ENCODE results near the gene NEDD9. TPM values are rescaled to one million over a fixed set of nuclear protein-coding genes. Genes with fewer than 3 reads are reported as not detected.

Gene NEDD9
- total and polyA plus RNA-seq, 2 of the 13 experiments (the other 11 are each of a cell fraction or from before 2014, with no cell fraction given), result 27.1 to 389 TPM

GRCh38 chr6:11276228-11276627 lies 43.8 kb upstream of the NEDD9 start (continued):
- no peak for TF ChIP-seq ZMYM4 (CRISPR knock-in tag; IDR thresholded peaks at IDR 0.05)
- no peak for TF ChIP-seq ZNF772 (CRISPR knock-in tag; IDR thresholded peaks at IDR 0.05)
- no peak for TF ChIP-seq ZBED4 (CRISPR knock-in tag; IDR thresholded peaks at IDR 0.05; ENCODE audit: borderline replicate concordance)
- TF ChIP-seq MIXL1 (CRISPR knock-in tag; IDR thresholded peaks at IDR 0.05), result no peak
- no peak for TF ChIP-seq SRY (CRISPR knock-in tag; IDR thresholded peaks at IDR 0.05)
- no peak for TF ChIP-seq XRCC5 (optimal IDR thresholded peaks at IDR 0.05; ENCODE audit: low read length)

DNA sequence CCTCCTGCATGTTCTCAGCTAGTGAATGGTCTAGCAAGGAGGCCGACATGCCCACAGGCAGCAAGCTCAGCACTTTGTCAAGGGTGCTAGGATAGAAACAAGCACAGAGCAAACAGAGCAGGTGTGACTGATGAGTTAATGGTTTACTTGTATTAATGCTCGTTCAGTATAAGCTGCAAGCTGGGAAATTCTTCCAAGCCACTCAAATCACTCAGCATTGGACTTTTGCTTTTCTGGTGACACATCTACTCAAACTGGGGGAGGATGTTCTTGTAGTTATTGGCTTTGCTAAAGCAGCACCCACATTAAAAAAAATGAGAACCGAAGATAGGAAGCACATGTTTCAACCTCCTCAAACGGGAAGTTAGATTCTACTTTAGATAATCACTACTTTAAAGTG lies 43.1 kb upstream of the NEDD9 start:
- ATAC-seq (peak; percentile 97), FAIRE-seq (peak; percentile 96)
- in situ Hi-C loops (cut with HindIII; ENCODE audit: extremely low pct_ligation_motif_present, low pct_unique_long_range_greater_than_20kb), result no loop called here
- TF ChIP-seq MEIS2 (CRISPR knock-in tag; IDR thresholded peaks at IDR 0.05) (peak; percentile 68; the same call in 1 of the 2 replicates), NR2F2 (IDR thresholded peaks at IDR 0.05; ENCODE audit: borderline replicate concordance, low read depth) (no peak), ZNF597 (CRISPR knock-in tag; IDR thresholded peaks at IDR 0.05) (no peak), SOX6 (IDR thresholded peaks at IDR 0.05) (no peak), SOX6 (CRISPR knock-in tag; IDR thresholded peaks at IDR 0.05) (peak; percentile 83), SMAD3 (CRISPR knock-in tag; IDR thresholded peaks at IDR 0.05) (peak; percentile 85), NFIC (IDR thresholded peaks at IDR 0.05; ENCODE audit: low read length) (no peak; the same call in 1 of the 2 replicates), ZMYM3 (CRISPR knock-in tag; IDR thresholded peaks at IDR 0.05) (no peak), ADNP (CRISPR knock-in tag; IDR thresholded peaks at IDR 0.05) (no peak), CHD4 (IDR thresholded peaks at IDR 0.05; ENCODE audit: borderline replicate concordance, low read length) (no peak), FOXK2 (IDR thresholded peaks at IDR 0.05) (peak; percentile 67; the same call in 1 of the 2 replicates), RAD51 (IDR thresholded peaks at IDR 0.05; ENCODE audit: borderline replicate concordance) (no peak), ATM (IDR thresholded peaks at IDR 0.05; ENCODE audit: borderline replicate concordance) (no peak), SP1 (IDR thresholded peaks at IDR 0.05) (no peak), SP1 (CRISPR knock-in tag; IDR thresholded peaks at IDR 0.05) (no peak), PRMT3 (CRISPR knock-in tag; IDR thresholded peaks at IDR 0.05; ENCODE audit: borderline replicate concordance, low read depth) (no peak), PHF20 (CRISPR knock-in tag; IDR thresholded peaks at IDR 0.05) (no peak)

More for the DNA sequence above, 43.1 kb upstream of the NEDD9 start:
- DNase-seq (ENCODE audit: low spot score), result peak; percentile 91
- ChIA-PET POLR2A (interaction anchor here (0.7 to 3.5 kb wide), 11 partner anchors 13 to 123 kb away, joined by 3 to 17 read pairs (median 4); partner anchors contain the start of gene NEDD9), CTCF (ENCODE audit: low intra/inter-chr PET ratio, low total read pairs) (no interaction called here)
- under 1% methylated on average over 4 of the region's 4 CpGs for WGBS (ENCODE audit: low lambda C conversion rate)
- intact Hi-C loops (cut with micrococcal nuclease; ENCODE audit: unreplicated experiment), result no loop called here
- no peaks in the 10 kb centered on the region for H3K27me3 ChIP-seq (ENCODE audit: control insufficient read depth in 1 of 2, insufficient read depth in 2 of 2, low read length in 2 of 2)
- no peaks in the 10 kb centered on the region for H3K36me3 ChIP-seq (replicated peaks in 1 of 2; ENCODE audit: control insufficient read depth in 1 of 2, insufficient read depth in 2 of 2, low read length in 2 of 2)
- no peak overlapping the region for H3K9ac ChIP-seq (ENCODE audit: insufficient read depth, low read depth, low read length)
- H3K4me2 ChIP-seq (ENCODE audit: low read depth, low read length), result peak overlapping the region; percentile 45
- peaks cover 77% of the 10 kb centered on the region for H3K4me1 ChIP-seq (ENCODE audit: insufficient read depth, low read length)
- H3K27ac ChIP-seq (ENCODE audit: extremely low read length, insufficient read depth, low read length), result no peak overlapping the region
- no TSS peak for BruUV-seq (replicated peaks)
- no peaks in the 10 kb centered on the region for H4K20me1 ChIP-seq (ENCODE audit: insufficient read depth, low read length)
- H3K79me2 ChIP-seq (ENCODE audit: insufficient read depth, low read length), result no peaks in the 10 kb centered on the region
- peak overlapping the region in 1 of 3 experiments; percentile 8; a peak in 1 of 6 replicates for H3K4me3 ChIP-seq (replicated peaks in 1 of 3; ENCODE audit: insufficient read depth in 1 of 3, low read depth in 2 of 3, low read length in 3 of 3)
- no peak overlapping the region for H2AFZ ChIP-seq (ENCODE audit: low read length)
- H3K9me3 ChIP-seq (ENCODE audit: low read length), result no peaks in the 10 kb centered on the region

All from HepG2 (cell line).